ENCODE results near the gene AHSG. TPM values are rescaled to one million over a fixed set of nuclear protein-coding genes. Genes with fewer than 3 reads are reported as not detected.

Gene AHSG
- total and polyA plus RNA-seq, 8 donors: 0.12 to 1.8 (median 0.24) TPM; not detected in 4

DNA sequence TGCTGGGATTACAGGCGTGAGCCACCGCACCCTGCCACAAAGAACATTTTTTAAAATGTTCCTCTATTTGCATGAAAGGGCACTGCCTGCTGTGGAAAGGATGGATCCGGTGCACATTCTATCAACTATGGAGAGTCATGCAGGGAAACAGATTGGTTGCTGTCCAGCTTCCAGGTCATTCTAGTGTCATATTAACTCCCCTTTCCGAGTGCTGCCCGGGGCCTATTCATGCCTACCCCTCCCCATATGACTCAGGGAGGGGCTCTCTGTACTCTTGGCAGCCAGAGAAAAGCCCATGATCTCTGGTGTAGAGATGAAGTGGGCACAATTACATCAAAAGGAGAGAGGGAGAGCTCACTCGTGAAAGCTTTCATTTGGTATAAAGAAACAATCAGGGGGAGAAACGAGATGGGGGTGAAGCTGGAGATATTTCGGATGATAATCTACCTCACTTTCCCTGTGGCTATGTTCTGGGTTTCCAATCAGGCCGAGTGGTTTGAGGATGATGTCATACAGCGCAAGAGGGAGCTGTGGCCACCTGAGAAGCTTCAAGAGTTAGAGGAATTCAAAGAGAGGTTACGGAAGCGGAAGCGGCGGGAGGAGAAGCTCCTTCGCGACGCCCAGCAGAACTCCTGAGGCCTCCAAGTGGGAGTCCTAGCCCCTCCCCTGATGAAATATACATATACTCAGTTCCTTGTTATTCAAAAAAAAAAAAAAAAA lies 16.1 kb upstream of the AHSG start:
- 80% methylated on average over 17 of the region's 17 CpGs for WGBS, 2 donors
- Histone ChIP-seq H3K9me3 (no peaks in the 10 kb centered on the region), H3K27me3 (no peaks in the 10 kb centered on the region), H3K4me1 (peaks cover 12 to 25% (median 18%) of the 10 kb centered on the region in 3 donors), H3K4me3 (no peak overlapping the region), H3K27ac (no peak overlapping the region), H3K36me3 (no peaks in the 10 kb centered on the region)
- ATAC-seq: no peak
- intact Hi-C loops (cut with DNase I): no loop called here
- DNase-seq: no peak
- TF ChIP-seq, protein P1, sequence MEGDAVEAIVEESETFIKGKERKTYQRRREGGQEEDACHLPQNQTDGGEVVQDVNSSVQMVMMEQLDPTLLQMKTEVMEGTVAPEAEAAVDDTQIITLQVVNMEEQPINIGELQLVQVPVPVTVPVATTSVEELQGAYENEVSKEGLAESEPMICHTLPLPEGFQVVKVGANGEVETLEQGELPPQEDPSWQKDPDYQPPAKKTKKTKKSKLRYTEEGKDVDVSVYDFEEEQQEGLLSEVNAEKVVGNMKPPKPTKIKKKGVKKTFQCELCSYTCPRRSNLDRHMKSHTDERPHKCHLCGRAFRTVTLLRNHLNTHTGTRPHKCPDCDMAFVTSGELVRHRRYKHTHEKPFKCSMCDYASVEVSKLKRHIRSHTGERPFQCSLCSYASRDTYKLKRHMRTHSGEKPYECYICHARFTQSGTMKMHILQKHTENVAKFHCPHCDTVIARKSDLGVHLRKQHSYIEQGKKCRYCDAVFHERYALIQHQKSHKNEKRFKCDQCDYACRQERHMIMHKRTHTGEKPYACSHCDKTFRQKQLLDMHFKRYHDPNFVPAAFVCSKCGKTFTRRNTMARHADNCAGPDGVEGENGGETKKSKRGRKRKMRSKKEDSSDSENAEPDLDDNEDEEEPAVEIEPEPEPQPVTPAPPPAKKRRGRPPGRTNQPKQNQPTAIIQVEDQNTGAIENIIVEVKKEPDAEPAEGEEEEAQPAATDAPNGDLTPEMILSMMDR (IDR thresholded peaks at IDR 0.05): no peak
- FAIRE-seq: no peak

DNA sequence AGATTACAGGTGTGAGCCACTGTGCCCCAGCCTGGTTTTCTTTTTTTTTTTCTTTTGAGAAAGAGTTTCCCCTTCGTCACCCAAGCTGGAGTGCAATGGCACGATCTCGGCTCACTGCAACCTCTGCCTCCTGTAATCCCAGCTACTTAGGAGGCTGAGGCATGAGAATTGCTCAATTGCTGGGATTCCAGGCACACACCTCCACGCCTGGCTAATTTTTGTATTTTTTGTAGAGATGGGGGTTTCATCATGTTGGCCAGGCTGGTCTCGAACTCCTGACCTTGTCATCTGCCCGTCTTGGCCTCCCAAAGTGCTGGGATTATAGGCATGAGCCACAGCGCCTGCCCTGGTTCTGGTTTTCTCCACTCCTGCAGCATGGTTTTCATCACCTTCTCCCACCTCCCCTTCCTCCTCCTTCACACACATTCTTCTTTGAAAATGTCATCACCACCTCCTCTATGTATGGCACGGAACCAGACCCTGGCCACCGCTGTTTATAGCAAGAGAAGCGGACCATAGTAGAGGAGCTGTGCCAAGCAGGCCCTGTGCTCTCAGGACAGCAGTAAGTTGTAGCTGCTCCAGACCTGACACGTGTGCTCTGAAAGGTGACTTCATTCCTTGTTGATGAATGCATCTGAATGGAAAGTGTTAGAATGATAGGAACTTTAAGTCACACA lies 14.6 kb upstream of the AHSG start:
- 74 to 79% methylated on average over 11 of the region's 11 CpGs for WGBS, 2 donors
- Histone ChIP-seq H3K36me3 (no peaks in the 10 kb centered on the region), H3K4me3 (no peak overlapping the region), H3K27ac (peak overlapping the region in 2 of 4 donors; percentile 46 to 62), H3K27me3 (no peaks in the 10 kb centered on the region), H3K4me1 (peaks cover 12 to 25% (median 18%) of the 10 kb centered on the region in 3 donors), H3K9me3 (no peaks in the 10 kb centered on the region)
- DNase-seq (peak in 4 of 6 donors; percentile 40 to 60 (median 50)), FAIRE-seq (no peak), ATAC-seq (peak; percentile 42 to 74 (median 66))
- intact Hi-C loops (cut with DNase I): no loop called here
- TF ChIP-seq, protein P1 (IDR thresholded peaks at IDR 0.05): no peak

DNA sequence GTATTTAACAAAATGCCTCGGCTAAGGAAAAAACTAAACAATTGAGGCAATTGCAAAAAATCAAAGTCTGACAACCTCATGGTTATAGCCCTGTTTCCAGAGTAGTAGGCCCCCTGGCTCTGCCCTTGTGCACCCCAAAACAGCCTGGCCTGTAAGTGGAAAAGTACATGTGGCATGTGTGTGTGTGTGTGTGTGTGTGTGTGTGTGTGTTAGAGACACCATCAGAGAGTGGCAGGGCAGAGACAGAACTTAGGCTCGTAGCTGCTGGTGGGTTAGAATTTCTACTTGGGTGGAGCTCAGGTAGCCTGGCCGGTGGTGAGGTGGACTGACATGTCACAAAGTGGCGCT lies 14.1 kb upstream of the AHSG start:
- intact Hi-C loops (cut with DNase I): no loop called here
- H3K4me1 ChIP-seq: peaks cover 9 to 25% (median 15%) of the 10 kb centered on the region in 3 donors
- H3K36me3 ChIP-seq: no peaks in the 10 kb centered on the region
- peak overlapping the region in 2 of 4 donors; percentile 46 to 62 for H3K27ac ChIP-seq
- ATAC-seq: peak in 1 of 4 donors; percentile 6
- no peak overlapping the region for H3K4me3 ChIP-seq
- no peaks in the 10 kb centered on the region for H3K27me3 ChIP-seq
- 73 to 74% methylated on average over 4 of the region's 4 CpGs for WGBS, 2 donors
- TF ChIP-seq, protein P1 (IDR thresholded peaks at IDR 0.05): no peak
- FAIRE-seq: no peak
- H3K9me3 ChIP-seq: no peaks in the 10 kb centered on the region
- no peak for DNase-seq

DNA sequence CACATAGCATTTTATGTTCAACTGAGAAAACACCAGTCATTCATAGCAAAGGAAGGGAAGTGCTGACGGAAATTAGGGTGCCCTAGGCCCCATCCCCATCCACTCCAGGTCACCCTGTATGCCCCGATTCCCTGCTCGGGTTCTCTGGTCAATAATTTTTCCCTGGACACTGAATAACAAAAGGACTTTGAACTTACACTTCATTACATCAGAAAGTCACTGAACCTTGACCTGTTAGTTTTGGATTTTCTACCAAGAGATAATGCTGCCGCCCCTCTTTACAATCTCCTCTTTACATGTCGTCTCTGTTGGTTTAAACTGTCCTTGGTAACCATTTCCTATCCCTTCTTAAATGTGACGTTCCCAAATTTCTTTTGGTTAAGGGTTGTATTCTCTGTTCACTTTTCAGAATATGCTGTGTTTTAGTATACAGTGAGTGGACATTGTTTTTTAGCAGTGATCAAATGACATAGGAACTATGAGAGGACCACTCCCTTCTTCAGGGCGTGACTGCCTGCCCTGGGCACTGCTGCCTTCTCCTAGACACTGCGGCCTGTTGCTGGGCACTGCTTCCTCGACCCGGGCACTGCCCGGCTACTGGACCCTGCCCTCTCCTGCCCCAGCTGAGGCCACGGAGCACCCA lies 13.6 kb upstream of the AHSG start:
- Histone ChIP-seq H3K36me3 (no peaks in the 10 kb centered on the region), H3K4me1 (peaks cover 7 to 22% (median 11%) of the 10 kb centered on the region in 3 donors), H3K27me3 (no peaks in the 10 kb centered on the region), H3K4me3 (no peak overlapping the region), H3K9me3 (no peaks in the 10 kb centered on the region), H3K27ac (peak overlapping the region in 2 of 4 donors; percentile 46 to 62)
- TF ChIP-seq, protein P1 (IDR thresholded peaks at IDR 0.05): no peak
- DNase-seq (no peak), ATAC-seq (peak in 3 of 4 donors; percentile 31 to 48 (median 34)), FAIRE-seq (no peak)
- intact Hi-C loops (cut with DNase I): no loop called here
- WGBS, 2 donors: 52 to 56% methylated on average over 12 of the region's 12 CpGs
